ENCODE measurements around the gene DOCK10. TPM values are rescaled to one million over a fixed set of nuclear protein-coding genes. Genes with fewer than 3 reads are reported as not detected.

Gene DOCK10
- total RNA-seq, 4 donors from 2014 or later = 3.8 to 33.2 (median 12.3) TPM

GRCh38 chr2:224982226-224982625 is 60.0 kb downstream of the DOCK10 start:
- Histone ChIP-seq H3K4me1 (no peaks in the 10 kb centered on the region), H3K27me3 (no peaks in the 10 kb centered on the region), H3K4me3 (peak overlapping the region in 1 of 2 donors; percentile 14), H3K36me3 (no peaks in the 10 kb centered on the region), H3K27ac (peak overlapping the region in 1 of 2 donors; percentile 61), H3K9me3 (no peaks in the 10 kb centered on the region)
- intact Hi-C loops (cut with DNase I; ENCODE audit: low total_unique reads) = no loop called here
- no peak for TF ChIP-seq CTCF (IDR thresholded peaks at IDR 0.05)
- DNase-seq = no peak

DNA sequence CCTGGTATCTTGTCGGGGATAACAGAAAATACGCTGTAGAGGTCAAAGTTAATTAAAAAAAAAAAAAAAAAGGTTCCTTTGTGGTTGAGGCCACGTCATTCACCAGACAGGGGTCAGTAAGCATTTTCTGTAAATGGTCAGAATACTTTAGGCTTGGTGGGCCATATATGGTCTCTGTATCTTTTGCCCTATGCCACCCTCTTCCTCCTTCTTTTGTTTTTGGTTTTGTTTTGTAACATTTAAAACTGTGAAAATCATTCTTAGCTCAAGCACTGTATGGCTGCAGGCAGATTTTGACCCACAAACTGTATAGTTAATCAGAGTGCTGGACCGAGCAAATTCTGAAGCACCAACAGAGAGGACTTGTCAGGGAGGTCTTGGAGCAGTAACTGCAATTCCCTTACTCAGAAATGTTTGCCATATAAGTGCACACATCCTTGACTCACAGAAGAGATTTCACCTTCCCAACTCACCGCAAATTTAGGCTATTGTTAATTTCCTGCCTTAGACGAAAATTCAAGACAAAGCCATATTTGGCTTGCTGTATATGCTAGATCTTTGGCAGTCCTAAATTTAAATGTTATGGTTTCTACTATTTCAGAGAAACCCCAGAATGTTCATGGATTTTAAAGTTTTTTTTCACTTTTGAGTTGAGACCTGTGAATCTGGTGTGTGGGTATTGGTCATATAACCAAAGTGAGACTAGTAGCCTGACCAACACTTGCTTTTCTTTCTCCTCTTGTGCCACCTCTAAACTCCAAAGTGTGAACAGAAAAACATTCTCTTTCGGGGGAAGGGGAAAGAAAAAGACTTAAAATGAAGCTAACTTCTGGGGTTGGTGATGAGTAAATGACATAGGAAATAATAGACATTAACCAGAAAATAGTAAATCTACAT is 65.4 kb downstream of the DOCK10 start:
- no peak for DNase-seq
- Histone ChIP-seq H3K9me3 (no peaks in the 10 kb centered on the region), H3K27ac (no peak overlapping the region), H3K4me1 (no peaks in the 10 kb centered on the region), H3K4me3 (no peak overlapping the region), H3K36me3 (no peaks in the 10 kb centered on the region), H3K27me3 (no peaks in the 10 kb centered on the region)
- TF ChIP-seq CTCF (IDR thresholded peaks at IDR 0.05) (no peak), POLR2A (IDR thresholded peaks at IDR 0.05) (no peak)
- intact Hi-C loops (cut with DNase I; ENCODE audit: low total_unique reads) = no loop called here

GRCh38 chr2:224975761-224976160 is 66.5 kb downstream of the DOCK10 start:
- intact Hi-C loops (cut with DNase I; ENCODE audit: low total_unique reads) = no loop called here
- no peaks in the 10 kb centered on the region for H3K9me3 ChIP-seq
- H3K27ac ChIP-seq = no peak overlapping the region
- H3K27me3 ChIP-seq = no peaks in the 10 kb centered on the region
- H3K4me1 ChIP-seq = no peaks in the 10 kb centered on the region
- no peaks in the 10 kb centered on the region for H3K36me3 ChIP-seq
- TF ChIP-seq POLR2A (IDR thresholded peaks at IDR 0.05) (no peak), CTCF (IDR thresholded peaks at IDR 0.05) (no peak)
- H3K4me3 ChIP-seq = no peak overlapping the region
- DNase-seq = no peak

DNA sequence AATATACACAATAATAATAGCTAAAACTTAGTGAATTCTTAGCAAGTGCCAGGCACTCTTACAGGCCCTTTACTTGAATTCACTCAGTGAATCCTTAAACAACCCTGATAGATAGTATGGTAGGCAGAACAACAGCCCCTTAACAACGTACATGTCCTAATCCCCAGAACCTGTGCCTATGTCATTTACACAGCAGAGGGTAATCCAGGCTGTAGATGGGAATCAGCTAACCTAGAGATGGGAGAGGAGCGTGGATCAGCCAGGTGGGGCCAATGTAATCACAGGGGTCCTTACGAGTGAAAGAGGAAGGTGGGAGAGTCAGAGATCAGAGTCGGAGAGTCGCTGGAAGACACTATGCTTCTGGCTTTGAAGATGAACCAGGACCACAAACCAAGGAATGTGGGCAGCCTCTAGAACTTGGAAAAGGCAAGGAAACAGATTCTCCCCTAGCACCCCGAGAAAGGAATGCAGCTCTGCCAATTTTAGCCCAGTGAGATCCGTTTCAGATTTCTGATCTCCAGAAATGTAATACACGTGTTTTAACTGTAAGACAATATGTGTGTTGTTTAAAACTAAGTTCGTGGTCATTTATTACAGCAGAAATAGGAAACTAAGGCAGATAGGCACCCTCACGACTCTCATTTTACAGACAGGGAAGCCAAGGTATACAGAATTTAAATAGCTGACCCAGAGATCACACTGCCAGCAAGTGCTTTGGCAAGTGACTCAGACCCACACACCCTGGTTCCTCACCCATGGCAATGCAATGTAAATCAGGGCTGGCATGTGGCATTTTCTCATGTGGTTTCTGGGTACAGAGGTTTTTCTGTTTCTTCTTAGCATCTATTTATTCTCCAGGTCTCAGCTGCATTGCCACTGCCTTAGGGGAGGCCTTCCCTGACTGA is 68.9 kb downstream of the DOCK10 start:
- intact Hi-C loops (cut with DNase I; ENCODE audit: low total_unique reads) = no loop called here
- Histone ChIP-seq H3K36me3 (no peaks in the 10 kb centered on the region), H3K9me3 (no peaks in the 10 kb centered on the region), H3K27me3 (no peaks in the 10 kb centered on the region), H3K4me3 (no peak overlapping the region), H3K4me1 (no peaks in the 10 kb centered on the region), H3K27ac (no peak overlapping the region)
- no peak for DNase-seq
- no peak for TF ChIP-seq CTCF (IDR thresholded peaks at IDR 0.05)
- no peak for TF ChIP-seq POLR2A (IDR thresholded peaks at IDR 0.05)

DNA sequence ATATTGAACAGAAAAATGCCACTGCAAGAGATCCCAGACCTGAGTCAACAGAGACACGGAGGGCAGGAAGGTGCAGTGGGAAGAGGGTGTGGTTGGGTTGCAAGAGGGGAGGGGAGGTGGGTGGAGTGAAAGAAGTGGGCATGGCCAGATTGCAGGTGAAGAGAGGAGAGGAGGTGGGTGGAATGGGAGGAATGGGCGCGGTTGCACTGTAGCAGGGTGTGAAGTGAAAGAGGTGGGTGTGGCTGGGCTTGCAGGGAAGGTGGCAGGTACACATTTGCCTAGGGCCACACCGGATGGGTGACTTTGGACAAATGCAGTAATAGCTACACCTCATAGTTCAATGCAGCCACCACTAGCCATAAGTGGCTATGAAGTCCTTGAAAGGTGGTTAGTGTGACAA is 71.1 kb downstream of the DOCK10 start:
- Histone ChIP-seq H3K4me3 (no peak overlapping the region), H3K36me3 (no peaks in the 10 kb centered on the region), H3K27ac (no peak overlapping the region), H3K4me1 (no peaks in the 10 kb centered on the region), H3K27me3 (no peaks in the 10 kb centered on the region), H3K9me3 (no peaks in the 10 kb centered on the region)
- TF ChIP-seq POLR2A (IDR thresholded peaks at IDR 0.05) = no peak
- no peak for TF ChIP-seq CTCF (IDR thresholded peaks at IDR 0.05)
- intact Hi-C loops (cut with DNase I; ENCODE audit: low total_unique reads) = no loop called here
- no peak for DNase-seq

Data from uterus (tissue), 4 donors.